Body of pancreas (tissue), 4 donors: ENCODE data around the gene ANXA9. TPM values are rescaled to one million over a fixed set of nuclear protein-coding genes. Genes with fewer than 3 reads are reported as not detected.

Experiments used
- ATAC-seq: fragments of 150-250 bp; one replicate; pipeline ENCODE4 v1.9.1; 2016
- DNase-seq, 4 donors: peaks; one replicate each; pipeline ENCODE4 v3.0.0-alpha.2; 2019
- H3K27ac ChIP-seq, 4 donors: fragments of 200-600 bp; sonication (generic); 1 replicate in 3 of 4; 2 replicates in 1 of 4; pipeline versions ENCODE4 v1.5.1 to v1.6.1; 2016 to 2019; ENCODE audit warnings: mild to moderate bottlenecking in 1 of 4, mixed read lengths in 1 of 4, moderate library complexity in 1 of 4
- H3K27me3 ChIP-seq, 2 donors: fragments of 200-600 bp; sonication (generic); one replicate each; pipeline ENCODE4 v1.6.0; 2016; ENCODE audit warnings: mild to moderate bottlenecking in 1 of 2
- H3K36me3 ChIP-seq, 2 donors: fragments of 200-600 bp; sonication (generic); replicated peaks in 1 of 2; 2 replicates each; pipeline ENCODE4 v1.5.1; 2016; ENCODE audit warnings: low read depth in 2 of 2; ENCODE audit not compliant: insufficient read depth in 1 of 2
- H3K4me1 ChIP-seq: fragments of 200-600 bp; sonication (generic); one replicate; pipeline ENCODE4 v1.6.0; 2016
- H3K4me3 ChIP-seq, 2 donors: fragments of 200-600 bp; sonication (generic); 1 replicate in 1 of 2; 2 replicates in 1 of 2; pipeline ENCODE4 v1.5.1; 2016 to 2019
- H3K9me3 ChIP-seq, 3 donors: fragments of 200-600 bp; sonication (generic); 1 replicate in 2 of 3; 2 replicates in 1 of 3; pipeline ENCODE4 v1.5.1; 2016
- CTCF ChIP-seq, 7 experiments: fragments of 450-650 bp in 4 of 7; fragments of 200-600 bp in 3 of 7; sonication (generic) in 3 of 7; IDR thresholded peaks; one replicate each; pipeline ENCODE4 v1.5.1; 2016 to 2019; ENCODE audit warnings: antibody characterized with exemption in 7 of 7
- POLR2A ChIP-seq, 3 donors: fragments of 450-650 bp; IDR thresholded peaks; one replicate each; pipeline ENCODE4 v1.6.1; 2016; ENCODE audit warnings: antibody characterized with exemption in 3 of 3, mild to moderate bottlenecking in 2 of 3
- WGBS, 2 donors: methylation state at CpG; one replicate each; pipeline ENCODE4 v1.1.5; 2017; 5-methylcytosine and 5-hydroxymethylcytosine counted together
- intact Hi-C: fragments of 100-400 bp; cut with DNase I; formaldehyde crosslinking; loops from one replicate; pipeline ENCODE4 v1.15.1; 2023
- total RNA-seq, 2 donors: library from RNA; depleted of rRNA; stranded (reverse); fragments of >200 nt; gene quantifications; one replicate each; pipeline ENCODE4 v1.1.0, GENCODE V29; 2016

The ANXA9 gene
- total RNA-seq, 2 donors from 2014 or later, result 17.4 to 33.3 TPM

GRCh38 chr1:150960646-150961045, 21.4 kb upstream of the ANXA9 start:
- Histone ChIP-seq H3K27me3 (no peaks in the 10 kb centered on the region), H3K27ac (no peak overlapping the region), H3K4me1 (no peaks in the 10 kb centered on the region), H3K9me3 (no peaks in the 10 kb centered on the region), H3K36me3 (peaks cover 3 to 27% of the 10 kb centered on the region in 2 donors), H3K4me3 (no peak overlapping the region)
- TF ChIP-seq POLR2A (IDR thresholded peaks at IDR 0.05) (no peak), CTCF (IDR thresholded peaks at IDR 0.05) (no peak)
- DNase-seq (no peak), ATAC-seq (no peak)
- WGBS, 2 donors, result 86 to 100% methylated on average over 3 to 7 of the region's 7 CpGs
- intact Hi-C loops, result no loop called here

- WGBS, 2 donors, result 64 to 67% methylated on average over 4 of the region's 4 CpGs
Measured at GRCh38 chr1:150961756-150962155, 20.3 kb upstream of the ANXA9 start.

GRCh38 chr1:150963321-150964163, 18.6 kb upstream of the ANXA9 start:
- DNase-seq (no peak), ATAC-seq (no peak)
- Histone ChIP-seq H3K27me3 (no peaks in the 10 kb centered on the region), H3K4me1 (no peaks in the 10 kb centered on the region), H3K36me3 (peaks cover 12 to 54% of the 10 kb centered on the region in 2 donors), H3K27ac (no peak overlapping the region), H3K9me3 (no peaks in the 10 kb centered on the region), H3K4me3 (no peak overlapping the region)
- no peak for TF ChIP-seq POLR2A (IDR thresholded peaks at IDR 0.05)
- TF ChIP-seq CTCF (IDR thresholded peaks at IDR 0.05), result no peak
- intact Hi-C loops, result no loop called here
- WGBS, 2 donors, result 84 to 85% methylated on average over 10 of the region's 10 CpGs

More at GRCh38 chr1:150961756-150962155, 20.3 kb upstream of the ANXA9 start:
- no peaks in the 10 kb centered on the region for H3K9me3 ChIP-seq
- no peak for DNase-seq
- TF ChIP-seq POLR2A (IDR thresholded peaks at IDR 0.05) (no peak), CTCF (IDR thresholded peaks at IDR 0.05) (no peak)
- H3K4me3 ChIP-seq, result no peak overlapping the region
- peaks cover 8 to 36% of the 10 kb centered on the region in 2 donors for H3K36me3 ChIP-seq
- no peaks in the 10 kb centered on the region for H3K4me1 ChIP-seq
- no peak overlapping the region for H3K27ac ChIP-seq
- H3K27me3 ChIP-seq, result no peaks in the 10 kb centered on the region
- intact Hi-C loops, result no loop called here
- ATAC-seq, result no peak

- H3K27me3 ChIP-seq, result no peaks in the 10 kb centered on the region
- no peak overlapping the region for H3K27ac ChIP-seq
- no peaks in the 10 kb centered on the region for H3K4me1 ChIP-seq
- no peaks in the 10 kb centered on the region for H3K9me3 ChIP-seq
- H3K36me3 ChIP-seq, result peaks cover 12 to 55% of the 10 kb centered on the region in 2 donors
- intact Hi-C loops, result no loop called here
- ATAC-seq (no peak), DNase-seq (no peak)
- TF ChIP-seq POLR2A (IDR thresholded peaks at IDR 0.05) (no peak), CTCF (IDR thresholded peaks at IDR 0.05) (no peak)
- no peak overlapping the region for H3K4me3 ChIP-seq
- 88 to 94% methylated on average over 5 of the region's 5 CpGs for WGBS, 2 donors
Measured at GRCh38 chr1:150964164-150964489, 18.0 kb upstream of the ANXA9 start.

- intact Hi-C loops, result no loop called here
- Histone ChIP-seq H3K36me3 (peaks cover 12 to 48% of the 10 kb centered on the region in 2 donors), H3K9me3 (no peaks in the 10 kb centered on the region), H3K27ac (no peak overlapping the region), H3K27me3 (no peaks in the 10 kb centered on the region), H3K4me1 (peaks cover 12% of the 10 kb centered on the region), H3K4me3 (no peak overlapping the region)
- no peak for DNase-seq
- 78 to 95% methylated on average over 4 of the region's 4 CpGs for WGBS, 2 donors
- TF ChIP-seq POLR2A (IDR thresholded peaks at IDR 0.05), result no peak
- no peak for TF ChIP-seq CTCF (IDR thresholded peaks at IDR 0.05)
- ATAC-seq, result no peak
Measured at GRCh38 chr1:150965605-150966004, 16.5 kb upstream of the ANXA9 start.
